IMR-90 (cell line): ENCODE results near the gene DUS1L. TPM values are rescaled to one million over a fixed set of nuclear protein-coding genes. Genes with fewer than 3 reads are reported as not detected.
A peak's percentile ranks its signal among the peaks of the same experiment; 100 is the strongest.

ENCODE experiments used
- ATAC-seq: fragments of 200-7000 bp; cut with Tn5 transposase; 2 replicates; pipeline ENCODE4 v1.9.1; 2020; ENCODE audit warnings: low read depth, mild to moderate bottlenecking, moderate library complexity
- BruUV-seq: library from RNA; stranded (reverse); fragments of 400-500 nt; replicated peaks from 2 replicates; lab custom pipeline; 2021; lab: Mats Ljungman, UMichigan
- CTCF ChIA-PET: fragments of 300-600 bp; formaldehyde crosslinking; extraction: SDS; loops from one replicate; lab custom pipeline; 2021; ENCODE audit warnings: antibody characterized with exemption; lab: Yijun Ruan, JAX
- POLR2A ChIA-PET: fragments of 300-600 bp; sonication (Branson Sonifier 250); formaldehyde crosslinking; loops from one replicate; lab custom pipeline; 2022; ENCODE audit warnings: antibody characterized with exemption; ENCODE audit not compliant: unreplicated experiment; lab: Charles Lee
- DNase-seq: peaks from one replicate; pipeline ENCODE4 v3.0.0; 2013
- H2AFZ ChIP-seq: replicated peaks from 2 replicates; pipeline ENCODE3; 2013; ENCODE audit warnings: low read length, mild to moderate bottlenecking; ENCODE audit not compliant: poor library complexity
- H2AK5ac ChIP-seq: 2 replicates; pipeline ENCODE4 v1.6.1; 2013; ENCODE audit warnings: low read depth, low read length, inconsistent platforms
- H2AK9ac ChIP-seq: replicated peaks from 2 replicates; pipeline ENCODE3; 2013; ENCODE audit warnings: mild to moderate bottlenecking, low read depth, low read length, moderate library complexity; ENCODE audit not compliant: poor library complexity
- H2BK120ac ChIP-seq: 2 replicates; pipeline ENCODE4 v1.6.1; 2013; ENCODE audit warnings: low read depth, low read length, inconsistent platforms
- H2BK15ac ChIP-seq: 3 replicates; pipeline ENCODE4 v1.6.1; 2013; ENCODE audit warnings: low read depth, low read length, inconsistent platforms
- H2BK20ac ChIP-seq: 2 replicates; pipeline ENCODE4 v1.6.1; 2013; ENCODE audit warnings: low read depth, mild to moderate bottlenecking, inconsistent platforms, low read length, moderate library complexity
- H2BK5ac ChIP-seq: 2 replicates; pipeline ENCODE4 v1.6.1; 2013; ENCODE audit warnings: mild to moderate bottlenecking, low read depth, low read length, inconsistent platforms; ENCODE audit not compliant: poor library complexity, severe bottlenecking
- H3K14ac ChIP-seq: replicated peaks from 2 replicates; pipeline ENCODE4 v1.6.1; 2013; ENCODE audit warnings: low read depth, low read length, inconsistent platforms
- H3K18ac ChIP-seq: 2 replicates; pipeline ENCODE4 v1.6.1; 2013; ENCODE audit warnings: low read depth, low read length, control low read depth
- H3K23ac ChIP-seq: 2 replicates; pipeline ENCODE4 v1.6.1; 2013; ENCODE audit warnings: low read depth, low read length, inconsistent platforms
- H3K27ac ChIP-seq: 2 replicates; pipeline ENCODE4 v1.5.1; 2013; ENCODE audit warnings: mild to moderate bottlenecking, control low read depth, low read length; ENCODE audit not compliant: insufficient read depth
- H3K27me3 ChIP-seq: 2 replicates; pipeline ENCODE4 v1.6.1; 2013; ENCODE audit warnings: low read length; ENCODE audit not compliant: control insufficient read depth, insufficient read depth
- H3K36me3 ChIP-seq: 2 replicates; pipeline ENCODE4 v1.6.1; 2013; ENCODE audit warnings: low read length, mixed read lengths; ENCODE audit not compliant: control insufficient read depth, insufficient read depth
- H3K4ac ChIP-seq: 2 replicates; pipeline ENCODE4 v1.6.1; 2013; ENCODE audit warnings: low read depth, low read length, inconsistent platforms
- H3K4me1 ChIP-seq: 2 replicates; pipeline ENCODE4 v1.6.1; 2013; ENCODE audit warnings: low read length, mixed read lengths; ENCODE audit not compliant: control insufficient read depth, insufficient read depth
- H3K4me2 ChIP-seq: 2 replicates; pipeline ENCODE4 v1.6.1; 2013; ENCODE audit warnings: low read depth, mild to moderate bottlenecking, control low read depth, low read length, moderate library complexity
- H3K4me3 ChIP-seq: 2 replicates; pipeline ENCODE4 v1.5.1; 2013; ENCODE audit warnings: low read depth, mild to moderate bottlenecking, control low read depth, low read length, moderate library complexity; ENCODE audit not compliant: insufficient read depth
- H3K56ac ChIP-seq: 2 replicates; pipeline ENCODE4 v1.6.1; 2013; ENCODE audit warnings: low read length, inconsistent platforms; ENCODE audit not compliant: insufficient read depth; ENCODE audit errors: extremely low read depth
- H3K79me1 ChIP-seq, 2 experiments: 2 replicates each; pipeline ENCODE4 v1.6.1; 2013; ENCODE audit warnings: low read length in 2 of 2, inconsistent platforms in 1 of 2, low read depth in 1 of 2
- H3K9ac ChIP-seq: 2 replicates; pipeline ENCODE4 v1.6.1; 2013; ENCODE audit warnings: low read depth, low read length, control low read depth
- H3K9me1 ChIP-seq: 2 replicates; pipeline ENCODE4 v1.6.1; 2013; ENCODE audit warnings: low read length, inconsistent platforms; ENCODE audit not compliant: insufficient read depth
- H3K9me3 ChIP-seq: 2 replicates; pipeline ENCODE4 v1.6.1; 2013; ENCODE audit warnings: low read length; ENCODE audit not compliant: control insufficient read depth, insufficient read depth
- H4K20me1 ChIP-seq: 2 replicates; pipeline ENCODE4 v1.6.1; 2013; ENCODE audit warnings: low read length, inconsistent platforms; ENCODE audit not compliant: insufficient read depth
- H4K5ac ChIP-seq: 2 replicates; pipeline ENCODE4 v1.6.1; 2013; ENCODE audit warnings: mild to moderate bottlenecking, low read depth, low read length, control low read depth
- H4K8ac ChIP-seq, 2 experiments: 2 replicates each; pipeline ENCODE4 v1.6.1; 2013; ENCODE audit warnings: low read depth in 2 of 2, low read length in 2 of 2, control low read depth in 1 of 2, inconsistent platforms in 1 of 2
- H4K91ac ChIP-seq: 2 replicates; pipeline ENCODE4 v1.6.1; 2013; ENCODE audit warnings: low read depth, low read length, inconsistent platforms; ENCODE audit not compliant: insufficient read depth
- BHLHE40 ChIP-seq: fragments of 150-350 bp; IDR thresholded peaks from 2 replicates; pipeline ENCODE4 v1.6.1; 2016; ENCODE audit warnings: mild to moderate bottlenecking, low read depth, low read length
- POLR2A ChIP-seq: IDR thresholded peaks from 2 replicates; pipeline ENCODE4 v1.6.1; 2012; ENCODE audit warnings: mild to moderate bottlenecking, low read depth, low read length
- WGBS, 2 experiments: methylation state at CpG; one replicate each; pipeline versions ENCODE4 v1.1.5 to v1.1.7; 2013; ENCODE audit warnings: missing lambda C conversion rate in 2 of 2; ENCODE audit not compliant: insufficient read length in 1 of 2; ENCODE audit errors: extremely low coverage in 2 of 2; 5-methylcytosine and 5-hydroxymethylcytosine counted together
- dilution Hi-C: fragments of 300-500 bp; cut with HindIII; formaldehyde crosslinking; loops from one replicate; pipeline ENCODE4 v1.14.3; 2018; ENCODE audit warnings: low sequenced_read_pairs; ENCODE audit not compliant: unreplicated experiment
- in situ Hi-C: fragments of 300-500 bp; cut with MboI; formaldehyde crosslinking; loops from 3 replicates; pipeline ENCODE4 v1.14.3; 2019; ENCODE audit warnings: low sequenced_read_pairs, inconsistent platforms, mixed read lengths
- intact Hi-C: fragments of 100-400 bp; cut with micrococcal nuclease; formaldehyde crosslinking; loops from 2 replicates; pipeline ENCODE4 v1.10.0; 2022
- polyA plus RNA-seq, 3 experiments: library from polyadenylated mRNA; depleted of rRNA; stranded (reverse); fragments of >200 nt; gene quantifications; 2 replicates each; pipeline ENCODE4 v1.2.3, GENCODE V29; 2012; ENCODE audit warnings: low replicate concordance in 1 of 3
- total RNA-seq: library from RNA; depleted of rRNA; stranded (reverse); fragments of >200 nt; gene quantifications from 2 replicates; pipeline ENCODE4 v1.2.3, GENCODE V29; 2012
- TF ChIP-seq, protein P1 (sequence below): fragments of 150-350 bp; IDR thresholded peaks from 2 replicates; pipeline ENCODE4 v1.6.1; 2017; ENCODE audit warnings: mild to moderate bottlenecking, antibody characterized with exemption, low read length, low read depth

The DUS1L gene
- total and polyA plus RNA-seq, 2 of the 4 experiments (the other 2 are of a cell fraction), result 29.0 to 76.9 TPM

DNA sequence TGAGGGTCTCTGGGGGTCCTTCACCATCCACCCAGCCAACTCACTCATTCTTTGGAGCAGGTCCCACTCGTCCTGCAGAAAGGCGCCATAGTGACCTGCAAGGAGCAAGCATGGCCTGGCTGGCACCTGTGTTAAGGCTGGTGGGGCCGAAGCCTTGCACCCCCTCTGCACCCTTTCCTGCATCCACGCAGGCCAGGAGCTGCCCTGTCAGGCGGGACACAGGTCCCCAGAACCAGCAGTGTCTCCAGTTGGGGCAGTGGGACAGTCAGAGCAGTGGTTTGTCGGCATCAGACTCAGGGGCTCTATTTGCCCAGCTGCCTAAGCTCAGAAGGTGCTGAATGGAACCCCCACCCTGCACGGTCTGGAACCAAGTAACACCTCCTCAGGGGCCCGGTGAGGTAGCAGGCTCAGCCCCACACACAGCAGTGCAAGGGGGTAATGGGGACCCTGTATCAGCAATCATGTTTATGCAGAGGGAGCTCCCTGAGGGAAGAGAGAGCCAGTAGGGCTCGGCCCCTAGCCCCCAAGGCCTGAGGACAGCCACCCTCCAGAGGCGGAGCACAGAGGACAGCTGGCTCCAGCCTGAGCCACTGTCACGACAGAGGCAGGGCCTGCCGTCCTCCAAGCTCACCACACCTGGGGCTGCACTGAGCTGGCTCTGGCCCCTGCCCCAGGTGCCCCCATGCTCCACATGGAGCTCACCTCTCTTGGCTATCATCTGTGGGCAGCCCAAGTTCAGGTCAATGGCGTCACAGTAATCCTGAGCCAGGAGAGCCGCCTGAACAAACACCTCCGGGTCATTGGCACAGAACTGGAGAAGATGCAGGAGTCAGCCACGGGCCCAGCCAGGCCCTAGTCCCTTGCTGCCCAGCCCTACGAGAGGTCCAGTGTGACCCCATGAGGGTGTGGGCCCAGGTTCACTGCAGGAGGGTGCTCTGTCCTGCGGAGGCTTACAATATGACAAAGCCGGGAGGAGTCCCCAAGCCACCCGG lies 1.9 kb downstream of the DUS1L start:
- H2BK20ac ChIP-seq, result no peak overlapping the region
- peak overlapping the region; percentile 24 for H2AK9ac ChIP-seq
- H3K23ac ChIP-seq, result no peak overlapping the region
- no peak overlapping the region for H4K91ac ChIP-seq
- H3K4me1 ChIP-seq, result peaks cover 10% of the 10 kb centered on the region
- ChIA-PET POLR2A (no interaction called here), CTCF (no interaction called here)
- no peaks in the 10 kb centered on the region for H3K9me3 ChIP-seq
- H3K56ac ChIP-seq, result no peak overlapping the region
- no peak overlapping the region for H3K4me3 ChIP-seq
- peaks cover 3% of the 10 kb centered on the region; the same call in 1 of the 2 replicates for H4K20me1 ChIP-seq
- H4K8ac ChIP-seq, result no peak overlapping the region
- no peaks in the 10 kb centered on the region for H3K27me3 ChIP-seq
- H3K14ac ChIP-seq, result no peak overlapping the region
- H2BK120ac ChIP-seq, result no peak overlapping the region
- intact Hi-C loops, result no loop called here
- H3K9ac ChIP-seq, result no peak overlapping the region
- no peak overlapping the region for H3K18ac ChIP-seq
- no peak overlapping the region for H2AK5ac ChIP-seq
- dilution Hi-C loops, result no loop called here
- H3K4me2 ChIP-seq, result no peak overlapping the region
- no peak for ATAC-seq
- peaks cover 5 to 36% of the 10 kb centered on the region in 2 experiments; a peak in 3 of 4 replicates for H3K79me1 ChIP-seq
- H4K5ac ChIP-seq, result no peak overlapping the region
- in situ Hi-C loops, result no loop called here
- H2AFZ ChIP-seq, result peak overlapping the region; percentile 21
- BruUV-seq, result no TSS peak
- no peak overlapping the region for H2BK15ac ChIP-seq
- peaks cover 42% of the 10 kb centered on the region for H3K36me3 ChIP-seq
- no peak overlapping the region for H3K4ac ChIP-seq
- TF ChIP-seq, protein P1, sequence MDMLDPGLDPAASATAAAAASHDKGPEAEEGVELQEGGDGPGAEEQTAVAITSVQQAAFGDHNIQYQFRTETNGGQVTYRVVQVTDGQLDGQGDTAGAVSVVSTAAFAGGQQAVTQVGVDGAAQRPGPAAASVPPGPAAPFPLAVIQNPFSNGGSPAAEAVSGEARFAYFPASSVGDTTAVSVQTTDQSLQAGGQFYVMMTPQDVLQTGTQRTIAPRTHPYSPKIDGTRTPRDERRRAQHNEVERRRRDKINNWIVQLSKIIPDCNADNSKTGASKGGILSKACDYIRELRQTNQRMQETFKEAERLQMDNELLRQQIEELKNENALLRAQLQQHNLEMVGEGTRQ, result no peak
- no peak for TF ChIP-seq POLR2A
- TF ChIP-seq BHLHE40, result no peak
- no peak overlapping the region for H3K27ac ChIP-seq
- H2BK5ac ChIP-seq, result no peak overlapping the region
- WGBS, 2 experiments, result 90% methylated on average over 10 of the region's 20 CpGs; no CpG with 5 or more reads in 1 of the 2 experiments
- no peaks in the 10 kb centered on the region; the same call in 1 of the 2 replicates for H3K9me1 ChIP-seq
- DNase-seq, result no peak
